Breast epithelium (tissue), 3 donors: Measurements from ENCODE around the gene GLT6D1.

Experiments
- POLR2A ChIP-seq: fragments of 450-650 bp; IDR thresholded peaks from one replicate; pipeline ENCODE4 v1.6.1; 2016; ENCODE audit warnings: antibody characterized with exemption, mild to moderate bottlenecking, moderate library complexity
- POLR2AphosphoS5 ChIP-seq, 3 donors: sonication (generic); formaldehyde crosslinking; IDR thresholded peaks; one replicate each; pipeline ENCODE4 v1.6.1; 2017; ENCODE audit warnings: antibody characterized with exemption in 3 of 3

DNA sequence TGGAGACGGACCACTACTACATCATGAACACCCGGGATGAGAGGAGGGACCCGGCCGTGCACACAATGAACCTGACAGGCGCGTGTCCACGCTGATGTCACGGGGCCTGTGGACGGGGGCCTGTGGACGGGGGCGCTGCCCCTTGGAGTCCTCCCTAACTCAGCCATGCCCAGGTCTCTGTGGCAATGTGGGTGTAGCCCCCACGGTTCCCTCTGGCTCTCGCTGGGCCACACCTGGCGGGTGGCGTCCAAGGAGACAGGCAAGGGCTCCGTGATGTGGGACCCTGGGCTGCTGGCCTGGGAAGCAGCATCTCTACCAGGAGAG lies 55.7 kb downstream of the GLT6D1 start:
- TF ChIP-seq POLR2A (no peak), POLR2AphosphoS5 (IDR thresholded peaks at IDR 0.05) (no peak)
